GM12875 (cell line): ENCODE results near the gene ZFHX3.
"Not testable (repeated sequence)": the region's sequence is repeated elsewhere in the genome, so short reads cannot be mapped to it uniquely, and the experiment has no call there.

Experiments
- H3K4me3 ChIP-seq: one replicate; pipeline ENCODE4 v1.5.1; 2011; ENCODE audit warnings: low read depth, low read length, control low read depth
- TF ChIP-seq, protein P1 (sequence below): IDR thresholded peaks from 2 replicates; pipeline ENCODE4 v1.5.1; 2011; ENCODE audit warnings: low read depth, mild to moderate bottlenecking, control low read depth, inconsistent platforms, low read length, moderate library complexity, borderline replicate concordance; ENCODE audit not compliant: insufficient read depth

Gene ZFHX3

DNA sequence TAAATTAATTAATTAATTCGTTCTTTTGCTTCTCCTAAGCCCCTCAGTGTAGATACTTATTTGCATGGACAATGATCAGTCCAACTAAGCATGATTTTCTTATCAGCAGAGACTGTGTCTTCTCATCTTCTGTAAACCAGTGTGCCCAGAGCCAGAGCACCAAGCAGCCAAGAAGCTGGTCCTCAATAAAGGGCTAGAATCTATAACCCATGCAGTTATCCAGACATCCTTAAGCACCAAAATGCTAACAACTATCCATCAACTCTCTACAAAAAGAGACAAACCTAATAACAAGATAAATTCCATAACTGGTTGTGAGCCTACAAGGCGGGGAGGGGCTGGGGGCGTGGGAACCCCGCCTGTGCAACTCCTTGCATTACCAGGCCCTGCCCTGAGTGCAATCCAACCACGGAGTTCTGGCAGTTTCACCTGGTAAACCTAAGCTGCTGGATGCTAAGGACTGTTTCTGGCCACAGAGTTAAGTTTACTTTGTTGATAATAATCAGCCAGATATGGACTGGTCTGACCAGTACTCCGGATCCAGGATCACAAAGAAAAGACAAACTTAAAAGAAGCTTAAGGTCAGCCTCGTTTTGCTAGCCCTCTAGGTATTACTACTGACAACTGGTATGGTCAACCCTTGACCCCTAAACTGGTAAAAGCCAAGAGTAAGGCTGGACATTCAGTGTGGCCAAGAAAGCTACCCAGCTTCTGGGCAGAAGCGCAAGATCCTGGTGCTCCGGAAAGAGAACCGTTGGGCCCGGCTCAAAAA is 51.5 kb downstream of the ZFHX3 start:
- H3K4me3 ChIP-seq, result no peak overlapping the region
- TF ChIP-seq, protein P1, sequence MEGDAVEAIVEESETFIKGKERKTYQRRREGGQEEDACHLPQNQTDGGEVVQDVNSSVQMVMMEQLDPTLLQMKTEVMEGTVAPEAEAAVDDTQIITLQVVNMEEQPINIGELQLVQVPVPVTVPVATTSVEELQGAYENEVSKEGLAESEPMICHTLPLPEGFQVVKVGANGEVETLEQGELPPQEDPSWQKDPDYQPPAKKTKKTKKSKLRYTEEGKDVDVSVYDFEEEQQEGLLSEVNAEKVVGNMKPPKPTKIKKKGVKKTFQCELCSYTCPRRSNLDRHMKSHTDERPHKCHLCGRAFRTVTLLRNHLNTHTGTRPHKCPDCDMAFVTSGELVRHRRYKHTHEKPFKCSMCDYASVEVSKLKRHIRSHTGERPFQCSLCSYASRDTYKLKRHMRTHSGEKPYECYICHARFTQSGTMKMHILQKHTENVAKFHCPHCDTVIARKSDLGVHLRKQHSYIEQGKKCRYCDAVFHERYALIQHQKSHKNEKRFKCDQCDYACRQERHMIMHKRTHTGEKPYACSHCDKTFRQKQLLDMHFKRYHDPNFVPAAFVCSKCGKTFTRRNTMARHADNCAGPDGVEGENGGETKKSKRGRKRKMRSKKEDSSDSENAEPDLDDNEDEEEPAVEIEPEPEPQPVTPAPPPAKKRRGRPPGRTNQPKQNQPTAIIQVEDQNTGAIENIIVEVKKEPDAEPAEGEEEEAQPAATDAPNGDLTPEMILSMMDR, result no peak

DNA sequence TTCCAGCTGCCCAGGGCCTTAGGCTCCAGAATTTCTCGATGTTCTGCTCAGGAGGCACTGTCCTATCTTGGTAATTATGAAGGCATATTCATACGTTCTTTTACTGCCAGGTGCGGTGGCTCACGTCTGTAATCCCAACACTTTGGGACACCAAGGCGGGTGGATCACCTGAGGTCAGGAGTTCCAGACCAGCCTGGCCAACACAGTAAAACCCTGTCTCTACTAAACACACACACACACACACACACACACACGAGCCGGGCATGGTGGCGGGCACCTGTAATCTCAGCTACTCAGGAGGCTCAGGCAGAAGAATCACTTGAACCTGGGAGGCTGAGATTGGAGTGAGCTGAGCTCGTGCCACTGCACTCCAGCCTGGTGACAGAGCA is 52.1 kb downstream of the ZFHX3 start:
- not testable (repeated sequence) for H3K4me3 ChIP-seq

DNA sequence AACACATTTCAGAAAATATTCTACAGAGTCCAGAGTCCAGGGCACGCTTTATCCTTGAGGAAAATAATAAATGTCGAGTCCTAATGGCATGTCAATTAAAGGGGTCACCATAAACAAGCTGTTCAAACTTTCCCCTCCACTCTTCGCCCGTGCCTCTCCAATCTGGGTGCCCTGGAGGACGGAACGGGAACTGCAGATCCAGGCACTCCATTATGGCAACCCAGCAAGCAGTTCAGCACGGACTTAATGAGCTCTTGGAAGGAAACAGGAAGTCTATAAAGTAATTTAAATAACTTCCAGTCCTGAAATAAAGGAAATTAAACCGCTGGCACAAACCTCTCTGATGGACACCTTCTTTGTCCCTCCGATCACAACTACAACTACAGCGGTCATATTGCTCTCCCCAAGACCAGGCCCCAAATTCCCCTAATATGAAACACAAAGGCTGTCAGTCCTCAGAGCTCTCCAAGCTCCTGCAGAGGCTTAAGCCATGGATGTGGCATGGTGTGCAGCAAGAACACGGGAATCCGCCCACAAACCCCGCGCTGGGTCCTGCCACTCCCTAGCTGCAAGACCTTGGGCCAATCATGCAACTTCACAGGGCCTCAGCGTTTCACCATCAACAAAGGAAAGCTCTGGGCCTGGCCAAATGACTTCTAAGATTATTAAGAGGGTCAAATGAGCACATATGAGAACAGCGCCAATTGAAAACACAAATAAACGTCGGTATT is 52.6 kb downstream of the ZFHX3 start:
- no peak overlapping the region for H3K4me3 ChIP-seq
- TF ChIP-seq, protein P1, result peak; percentile 65

DNA sequence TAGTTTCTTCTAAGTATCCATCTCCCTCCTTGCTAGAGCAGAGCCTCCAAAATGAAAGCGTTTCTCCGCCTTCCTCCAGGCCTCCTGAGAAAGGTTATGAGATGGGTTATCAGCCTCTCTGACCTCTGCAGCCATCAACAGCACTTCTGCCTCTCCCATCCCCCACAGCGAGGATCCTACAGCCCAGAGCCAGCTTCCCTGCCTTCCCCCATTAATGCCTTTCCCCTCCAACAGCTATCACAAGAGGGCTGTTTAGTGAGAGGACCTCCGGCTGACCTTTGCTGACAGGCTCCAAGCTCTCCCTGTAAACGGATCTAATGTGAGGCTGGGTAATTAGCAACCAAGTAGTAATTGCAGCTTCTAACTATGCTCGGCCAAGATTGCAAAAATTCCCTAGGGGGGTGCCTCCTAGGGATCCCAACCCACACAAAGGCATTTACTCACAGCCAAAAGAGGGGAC is 55.8 kb downstream of the ZFHX3 start:
- TF ChIP-seq, protein P1, result no peak

DNA sequence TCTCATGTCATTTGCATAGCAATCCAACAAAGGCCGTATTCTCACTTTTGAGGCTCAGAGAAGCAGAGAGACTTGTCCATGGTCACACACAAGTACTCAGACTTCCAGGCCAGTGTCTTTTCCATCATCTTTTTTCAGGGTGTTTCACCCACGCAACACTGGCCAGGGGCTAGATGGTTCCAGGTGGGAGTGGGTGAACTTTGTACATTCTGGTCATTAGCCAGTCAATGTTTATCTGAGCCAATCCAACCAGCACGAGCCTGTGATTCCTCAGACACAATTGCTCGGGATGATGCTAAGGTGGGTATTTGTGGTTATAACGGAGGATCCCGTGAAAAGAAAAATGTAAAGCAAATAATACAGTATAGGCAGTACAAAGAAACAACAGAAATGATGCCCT is 56.3 kb downstream of the ZFHX3 start:
- H3K4me3 ChIP-seq, result no peak overlapping the region
- TF ChIP-seq, protein P1, result no peak

More for the DNA sequence above, 55.8 kb downstream of the ZFHX3 start:
- H3K4me3 ChIP-seq, result no peak overlapping the region

DNA sequence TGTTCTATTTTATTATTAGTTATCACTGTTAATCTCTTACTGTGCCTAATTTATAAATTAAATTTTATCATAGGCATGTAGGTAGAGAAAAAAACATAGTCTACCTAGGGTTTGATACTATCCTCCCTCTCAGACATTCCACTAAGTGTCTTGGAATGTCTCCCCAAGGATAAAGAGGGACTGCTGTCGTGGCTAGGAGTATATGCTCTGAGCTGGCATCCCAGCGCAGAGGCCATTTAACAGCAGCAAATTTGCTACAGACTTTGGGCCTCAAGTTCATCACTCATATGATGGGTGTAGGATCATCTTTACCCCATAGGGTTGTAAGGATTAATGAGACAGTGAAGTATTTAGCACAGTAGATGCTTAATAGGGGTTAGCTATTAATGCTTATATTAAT is 56.7 kb downstream of the ZFHX3 start:
- no peak overlapping the region for H3K4me3 ChIP-seq
- TF ChIP-seq, protein P1, result no peak

DNA sequence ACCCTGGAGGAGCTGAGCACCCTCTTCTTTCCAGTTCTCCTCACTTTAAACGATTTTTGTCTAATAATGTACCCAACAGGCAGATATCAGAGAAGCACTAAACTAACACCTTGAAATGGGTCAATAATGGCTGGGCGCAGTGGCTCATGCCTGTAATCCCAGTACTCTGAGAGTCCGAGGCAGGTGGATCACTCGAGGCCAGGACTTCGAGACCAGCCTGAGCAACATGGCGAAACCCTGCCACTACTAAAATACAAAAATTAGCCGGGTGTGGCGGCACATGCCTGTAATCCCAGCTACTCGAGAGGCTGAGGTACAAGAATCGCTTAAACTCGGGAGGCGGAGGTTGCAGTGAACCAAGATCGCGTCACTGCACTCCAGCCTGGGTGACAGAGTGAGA is 57.4 kb downstream of the ZFHX3 start:
- TF ChIP-seq, protein P1, result no peak
- no peak overlapping the region for H3K4me3 ChIP-seq
